WTC11 (cell line): Measurements from ENCODE around the gene TMEM263. TPM values are rescaled to one million over a fixed set of nuclear protein-coding genes. Genes with fewer than 3 reads are reported as not detected.

Source experiments
- ETV6 ChIP-seq: sonication (generic); formaldehyde crosslinking; IDR thresholded peaks from 2 replicates; pipeline ENCODE4 v1.8.1; 2022; ENCODE audit warnings: mild to moderate bottlenecking, missing genetic modification reagents
- JAZF1 ChIP-seq: fragments of 250-450 bp; sonication (Bioruptor Pico); IDR thresholded peaks from 2 replicates; pipeline ENCODE4 v1.9.0; 2021; ENCODE audit warnings: moderate library complexity, mild to moderate bottlenecking, inconsistent platforms
- MYBL2 ChIP-seq: sonication (generic); formaldehyde crosslinking; IDR thresholded peaks from 2 replicates; pipeline ENCODE4 v1.8.1; 2023; ENCODE audit warnings: mild to moderate bottlenecking, moderate library complexity, missing genetic modification reagents
- TP53 ChIP-seq: sonication (generic); formaldehyde crosslinking; IDR thresholded peaks from 2 replicates; pipeline ENCODE4 v1.8.1; 2023; ENCODE audit warnings: mild to moderate bottlenecking, missing genetic modification reagents
- ZNF396 ChIP-seq: fragments of 250-450 bp; sonication (Bioruptor Pico); IDR thresholded peaks from 2 replicates; pipeline ENCODE4 v1.8.0; 2021; ENCODE audit warnings: mild to moderate bottlenecking, moderate library complexity, borderline replicate concordance
- total RNA-seq: library from RNA; stranded (reverse); gene quantifications from 3 replicates; pipeline ENCODE4 v1.2.3, GENCODE V29; 2021
- TF ChIP-seq, protein P1 (sequence below): sonication (generic); formaldehyde crosslinking; IDR thresholded peaks from 2 replicates; pipeline ENCODE4 v1.8.1; 2023; ENCODE audit warnings: mild to moderate bottlenecking, missing genetic modification reagents, borderline replicate concordance
- TF ChIP-seq, protein P2 (sequence below): fragments of 250-450 bp; sonication (Bioruptor Pico); IDR thresholded peaks from 2 replicates; pipeline ENCODE4 v1.9.0; 2021; ENCODE audit warnings: mild to moderate bottlenecking
- TF ChIP-seq, protein P3 (sequence below): sonication (generic); formaldehyde crosslinking; conservative IDR thresholded peaks from 2 replicates; pipeline ENCODE4 v1.8.1; 2023; ENCODE audit warnings: mild to moderate bottlenecking, low read depth, missing genetic modification reagents, moderate library complexity
- TF ChIP-seq, protein P4 (sequence below): fragments of 250-450 bp; sonication (Bioruptor Pico); IDR thresholded peaks from 2 replicates; pipeline ENCODE4 v1.9.0; 2021; ENCODE audit warnings: mild to moderate bottlenecking, borderline replicate concordance
- TF ChIP-seq, protein P5 (sequence below): sonication (generic); formaldehyde crosslinking; IDR thresholded peaks from 2 replicates; pipeline ENCODE4 v1.8.1; 2022; ENCODE audit warnings: mild to moderate bottlenecking, missing genetic modification reagents, moderate library complexity, borderline replicate concordance
- TF ChIP-seq, protein P6 (sequence below): fragments of 250-450 bp; sonication (Bioruptor Pico); IDR thresholded peaks from 2 replicates; pipeline ENCODE4 v1.8.0; 2021; ENCODE audit warnings: mild to moderate bottlenecking
- TF ChIP-seq, protein P7 (sequence below): sonication (generic); formaldehyde crosslinking; IDR thresholded peaks from 2 replicates; pipeline ENCODE4 v1.8.1; 2023; ENCODE audit warnings: mild to moderate bottlenecking, missing genetic modification reagents

Gene TMEM263
- total RNA-seq, 1 experiment from 2014 or later, result 18.0 TPM

DNA sequence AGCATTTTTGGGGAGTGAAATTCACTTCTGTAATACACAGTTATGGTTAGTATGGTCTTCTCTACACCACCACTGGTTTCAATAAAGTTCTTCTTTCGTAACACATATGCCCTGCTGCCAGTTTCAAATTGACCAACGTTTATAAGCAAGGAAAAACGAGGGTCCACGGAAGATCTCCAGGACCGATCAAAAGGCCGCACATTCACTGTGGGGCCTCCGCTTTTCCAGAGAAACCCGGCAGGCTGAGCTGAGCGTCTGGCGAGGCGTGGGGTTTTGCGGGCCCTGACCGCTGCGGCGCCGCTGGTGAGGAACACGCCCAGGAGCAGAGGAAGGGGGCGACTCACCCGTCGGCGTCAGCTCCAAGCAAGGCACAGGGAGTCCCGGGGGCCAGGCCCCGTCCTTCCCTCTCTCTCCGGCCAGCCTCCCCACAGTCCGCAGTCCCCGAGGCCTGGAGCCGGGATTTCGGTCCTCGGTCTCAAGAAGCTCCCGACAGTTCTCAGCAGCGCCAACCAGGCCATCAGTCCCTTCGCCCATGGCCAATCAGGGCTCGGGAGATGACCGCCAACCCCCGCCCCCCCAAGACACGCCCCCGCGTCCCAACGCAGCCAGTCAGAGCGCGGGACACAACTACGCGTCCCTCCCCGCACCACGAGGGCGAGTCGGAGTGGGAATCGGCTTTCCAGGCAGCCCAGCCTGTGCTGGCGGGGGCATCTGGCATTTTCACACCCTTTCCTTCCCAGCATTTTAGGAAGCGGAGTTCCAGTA lies 31.1 kb downstream of the TMEM263 start, which contains the start of gene MTERF2 (continued):
- TF ChIP-seq, protein P1, sequence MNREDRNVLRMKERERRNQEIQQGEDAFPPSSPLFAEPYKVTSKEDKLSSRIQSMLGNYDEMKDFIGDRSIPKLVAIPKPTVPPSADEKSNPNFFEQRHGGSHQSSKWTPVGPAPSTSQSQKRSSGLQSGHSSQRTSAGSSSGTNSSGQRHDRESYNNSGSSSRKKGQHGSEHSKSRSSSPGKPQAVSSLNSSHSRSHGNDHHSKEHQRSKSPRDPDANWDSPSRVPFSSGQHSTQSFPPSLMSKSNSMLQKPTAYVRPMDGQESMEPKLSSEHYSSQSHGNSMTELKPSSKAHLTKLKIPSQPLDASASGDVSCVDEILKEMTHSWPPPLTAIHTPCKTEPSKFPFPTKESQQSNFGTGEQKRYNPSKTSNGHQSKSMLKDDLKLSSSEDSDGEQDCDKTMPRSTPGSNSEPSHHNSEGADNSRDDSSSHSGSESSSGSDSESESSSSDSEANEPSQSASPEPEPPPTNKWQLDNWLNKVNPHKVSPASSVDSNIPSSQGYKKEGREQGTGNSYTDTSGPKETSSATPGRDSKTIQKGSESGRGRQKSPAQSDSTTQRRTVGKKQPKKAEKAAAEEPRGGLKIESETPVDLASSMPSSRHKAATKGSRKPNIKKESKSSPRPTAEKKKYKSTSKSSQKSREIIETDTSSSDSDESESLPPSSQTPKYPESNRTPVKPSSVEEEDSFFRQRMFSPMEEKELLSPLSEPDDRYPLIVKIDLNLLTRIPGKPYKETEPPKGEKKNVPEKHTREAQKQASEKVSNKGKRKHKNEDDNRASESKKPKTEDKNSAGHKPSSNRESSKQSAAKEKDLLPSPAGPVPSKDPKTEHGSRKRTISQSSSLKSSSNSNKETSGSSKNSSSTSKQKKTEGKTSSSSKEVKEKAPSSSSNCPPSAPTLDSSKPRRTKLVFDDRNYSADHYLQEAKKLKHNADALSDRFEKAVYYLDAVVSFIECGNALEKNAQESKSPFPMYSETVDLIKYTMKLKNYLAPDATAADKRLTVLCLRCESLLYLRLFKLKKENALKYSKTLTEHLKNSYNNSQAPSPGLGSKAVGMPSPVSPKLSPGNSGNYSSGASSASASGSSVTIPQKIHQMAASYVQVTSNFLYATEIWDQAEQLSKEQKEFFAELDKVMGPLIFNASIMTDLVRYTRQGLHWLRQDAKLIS (CRISPR knock-in tag), result no peak
- TF ChIP-seq ZNF396 (CRISPR knock-in tag) (no peak), TP53 (CRISPR knock-in tag) (no peak), JAZF1 (CRISPR knock-in tag) (no peak), MYBL2 (peak; percentile 38; the same call in 1 of the 2 replicates), ETV6 (CRISPR knock-in tag) (no peak)
- TF ChIP-seq, protein P2, sequence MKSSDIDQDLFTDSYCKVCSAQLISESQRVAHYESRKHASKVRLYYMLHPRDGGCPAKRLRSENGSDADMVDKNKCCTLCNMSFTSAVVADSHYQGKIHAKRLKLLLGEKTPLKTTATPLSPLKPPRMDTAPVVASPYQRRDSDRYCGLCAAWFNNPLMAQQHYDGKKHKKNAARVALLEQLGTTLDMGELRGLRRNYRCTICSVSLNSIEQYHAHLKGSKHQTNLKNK (CRISPR knock-in tag), result no peak
- TF ChIP-seq, protein P3, sequence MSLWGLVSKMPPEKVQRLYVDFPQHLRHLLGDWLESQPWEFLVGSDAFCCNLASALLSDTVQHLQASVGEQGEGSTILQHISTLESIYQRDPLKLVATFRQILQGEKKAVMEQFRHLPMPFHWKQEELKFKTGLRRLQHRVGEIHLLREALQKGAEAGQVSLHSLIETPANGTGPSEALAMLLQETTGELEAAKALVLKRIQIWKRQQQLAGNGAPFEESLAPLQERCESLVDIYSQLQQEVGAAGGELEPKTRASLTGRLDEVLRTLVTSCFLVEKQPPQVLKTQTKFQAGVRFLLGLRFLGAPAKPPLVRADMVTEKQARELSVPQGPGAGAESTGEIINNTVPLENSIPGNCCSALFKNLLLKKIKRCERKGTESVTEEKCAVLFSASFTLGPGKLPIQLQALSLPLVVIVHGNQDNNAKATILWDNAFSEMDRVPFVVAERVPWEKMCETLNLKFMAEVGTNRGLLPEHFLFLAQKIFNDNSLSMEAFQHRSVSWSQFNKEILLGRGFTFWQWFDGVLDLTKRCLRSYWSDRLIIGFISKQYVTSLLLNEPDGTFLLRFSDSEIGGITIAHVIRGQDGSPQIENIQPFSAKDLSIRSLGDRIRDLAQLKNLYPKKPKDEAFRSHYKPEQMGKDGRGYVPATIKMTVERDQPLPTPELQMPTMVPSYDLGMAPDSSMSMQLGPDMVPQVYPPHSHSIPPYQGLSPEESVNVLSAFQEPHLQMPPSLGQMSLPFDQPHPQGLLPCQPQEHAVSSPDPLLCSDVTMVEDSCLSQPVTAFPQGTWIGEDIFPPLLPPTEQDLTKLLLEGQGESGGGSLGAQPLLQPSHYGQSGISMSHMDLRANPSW (CRISPR knock-in tag), result no peak
- TF ChIP-seq, protein P4, sequence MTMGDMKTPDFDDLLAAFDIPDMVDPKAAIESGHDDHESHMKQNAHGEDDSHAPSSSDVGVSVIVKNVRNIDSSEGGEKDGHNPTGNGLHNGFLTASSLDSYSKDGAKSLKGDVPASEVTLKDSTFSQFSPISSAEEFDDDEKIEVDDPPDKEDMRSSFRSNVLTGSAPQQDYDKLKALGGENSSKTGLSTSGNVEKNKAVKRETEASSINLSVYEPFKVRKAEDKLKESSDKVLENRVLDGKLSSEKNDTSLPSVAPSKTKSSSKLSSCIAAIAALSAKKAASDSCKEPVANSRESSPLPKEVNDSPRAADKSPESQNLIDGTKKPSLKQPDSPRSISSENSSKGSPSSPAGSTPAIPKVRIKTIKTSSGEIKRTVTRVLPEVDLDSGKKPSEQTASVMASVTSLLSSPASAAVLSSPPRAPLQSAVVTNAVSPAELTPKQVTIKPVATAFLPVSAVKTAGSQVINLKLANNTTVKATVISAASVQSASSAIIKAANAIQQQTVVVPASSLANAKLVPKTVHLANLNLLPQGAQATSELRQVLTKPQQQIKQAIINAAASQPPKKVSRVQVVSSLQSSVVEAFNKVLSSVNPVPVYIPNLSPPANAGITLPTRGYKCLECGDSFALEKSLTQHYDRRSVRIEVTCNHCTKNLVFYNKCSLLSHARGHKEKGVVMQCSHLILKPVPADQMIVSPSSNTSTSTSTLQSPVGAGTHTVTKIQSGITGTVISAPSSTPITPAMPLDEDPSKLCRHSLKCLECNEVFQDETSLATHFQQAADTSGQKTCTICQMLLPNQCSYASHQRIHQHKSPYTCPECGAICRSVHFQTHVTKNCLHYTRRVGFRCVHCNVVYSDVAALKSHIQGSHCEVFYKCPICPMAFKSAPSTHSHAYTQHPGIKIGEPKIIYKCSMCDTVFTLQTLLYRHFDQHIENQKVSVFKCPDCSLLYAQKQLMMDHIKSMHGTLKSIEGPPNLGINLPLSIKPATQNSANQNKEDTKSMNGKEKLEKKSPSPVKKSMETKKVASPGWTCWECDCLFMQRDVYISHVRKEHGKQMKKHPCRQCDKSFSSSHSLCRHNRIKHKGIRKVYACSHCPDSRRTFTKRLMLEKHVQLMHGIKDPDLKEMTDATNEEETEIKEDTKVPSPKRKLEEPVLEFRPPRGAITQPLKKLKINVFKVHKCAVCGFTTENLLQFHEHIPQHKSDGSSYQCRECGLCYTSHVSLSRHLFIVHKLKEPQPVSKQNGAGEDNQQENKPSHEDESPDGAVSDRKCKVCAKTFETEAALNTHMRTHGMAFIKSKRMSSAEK (CRISPR knock-in tag), result no peak
- TF ChIP-seq, protein P5, sequence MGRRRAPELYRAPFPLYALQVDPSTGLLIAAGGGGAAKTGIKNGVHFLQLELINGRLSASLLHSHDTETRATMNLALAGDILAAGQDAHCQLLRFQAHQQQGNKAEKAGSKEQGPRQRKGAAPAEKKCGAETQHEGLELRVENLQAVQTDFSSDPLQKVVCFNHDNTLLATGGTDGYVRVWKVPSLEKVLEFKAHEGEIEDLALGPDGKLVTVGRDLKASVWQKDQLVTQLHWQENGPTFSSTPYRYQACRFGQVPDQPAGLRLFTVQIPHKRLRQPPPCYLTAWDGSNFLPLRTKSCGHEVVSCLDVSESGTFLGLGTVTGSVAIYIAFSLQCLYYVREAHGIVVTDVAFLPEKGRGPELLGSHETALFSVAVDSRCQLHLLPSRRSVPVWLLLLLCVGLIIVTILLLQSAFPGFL (CRISPR knock-in tag), result no peak
- TF ChIP-seq, protein P6, sequence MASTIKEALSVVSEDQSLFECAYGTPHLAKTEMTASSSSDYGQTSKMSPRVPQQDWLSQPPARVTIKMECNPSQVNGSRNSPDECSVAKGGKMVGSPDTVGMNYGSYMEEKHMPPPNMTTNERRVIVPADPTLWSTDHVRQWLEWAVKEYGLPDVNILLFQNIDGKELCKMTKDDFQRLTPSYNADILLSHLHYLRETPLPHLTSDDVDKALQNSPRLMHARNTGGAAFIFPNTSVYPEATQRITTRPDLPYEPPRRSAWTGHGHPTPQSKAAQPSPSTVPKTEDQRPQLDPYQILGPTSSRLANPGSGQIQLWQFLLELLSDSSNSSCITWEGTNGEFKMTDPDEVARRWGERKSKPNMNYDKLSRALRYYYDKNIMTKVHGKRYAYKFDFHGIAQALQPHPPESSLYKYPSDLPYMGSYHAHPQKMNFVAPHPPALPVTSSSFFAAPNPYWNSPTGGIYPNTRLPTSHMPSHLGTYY (CRISPR knock-in tag), result no peak
- TF ChIP-seq, protein P7, sequence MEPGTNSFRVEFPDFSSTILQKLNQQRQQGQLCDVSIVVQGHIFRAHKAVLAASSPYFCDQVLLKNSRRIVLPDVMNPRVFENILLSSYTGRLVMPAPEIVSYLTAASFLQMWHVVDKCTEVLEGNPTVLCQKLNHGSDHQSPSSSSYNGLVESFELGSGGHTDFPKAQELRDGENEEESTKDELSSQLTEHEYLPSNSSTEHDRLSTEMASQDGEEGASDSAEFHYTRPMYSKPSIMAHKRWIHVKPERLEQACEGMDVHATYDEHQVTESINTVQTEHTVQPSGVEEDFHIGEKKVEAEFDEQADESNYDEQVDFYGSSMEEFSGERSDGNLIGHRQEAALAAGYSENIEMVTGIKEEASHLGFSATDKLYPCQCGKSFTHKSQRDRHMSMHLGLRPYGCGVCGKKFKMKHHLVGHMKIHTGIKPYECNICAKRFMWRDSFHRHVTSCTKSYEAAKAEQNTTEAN (CRISPR knock-in tag), result no peak
